A549 treated with RU486 at 1 μM for 4 hours (cell line): Measurements from ENCODE around the gene IFT80. TPM values are rescaled to one million over a fixed set of nuclear protein-coding genes. Genes with fewer than 3 reads are reported as not detected.

Source experiments
- total RNA-seq: library from RNA; stranded (reverse); fragments of 200-300 nt; extraction: Qiagen RNA extraction; gene quantifications from 5 replicates; pipeline ENCODE4 v1.2.3, GENCODE V29; 2022; ENCODE audit warnings: low read depth

IFT80 gene
- 6.2 to 19.0 TPM (median 12.9 TPM) in 5 replicates for total RNA-seq

GRCh38 chr3:160399125-160400029 is at the start of gene IFT80, which contains the start of gene SMC4:
Gene IFT80 (minus strand): TSS chr3:160399225. CDS start chr3:160384600, 14,625 bp downstream.
Gene SMC4 (plus strand): TSS chr3:160399650. CDS start chr3:160400827, 1,177 bp downstream.

GRCh38 chr3:160225176-160226025 is 173.6 kb downstream of the IFT80 start, which contains the start of gene C3orf80:
Gene C3orf80 (plus strand): TSS chr3:160225422. CDS start chr3:160225636, 214 bp downstream.

Other genes with a start within 250 kb of the IFT80 start
- 2.0 to 2.9 TPM (median 2.1 TPM) in 5 replicates for gene C3orf80, start 173.8 kb downstream of the IFT80 start, total RNA-seq
- gene SMC4, start 425 bp upstream of the IFT80 start, total RNA-seq, result 65.6 to 98.5 TPM (median 96.3 TPM) in 5 replicates
- gene TRIM59, start 50.6 kb upstream of the IFT80 start, total RNA-seq, result 4.9 to 10.7 TPM (median 8.6 TPM) in 5 replicates
- 28.6 to 34.8 TPM (median 32.8 TPM) in 5 replicates for gene KPNA4, start 166.3 kb upstream of the IFT80 start, total RNA-seq